ENCODE measurements around the gene ATF7.

- TF ChIP-seq EZH2 (IDR thresholded peaks at IDR 0.05; ENCODE audit: borderline replicate concordance, low read length) (no peak), CTCF (IDR thresholded peaks at IDR 0.05; ENCODE audit: low read length) (no peak)
Observed at GRCh38 chr12:53510181-53510812, 115.9 kb downstream of the ATF7 start.
